A549 (cell line): ENCODE results near the gene ATP5PD. TPM values are rescaled to one million over a fixed set of nuclear protein-coding genes. Genes with fewer than 3 reads are reported as not detected.

Source experiments
- ATAC-seq, 2 experiments: fragments of 200-7000 bp in 1 of 2; fragments of >200 bp in 1 of 2; cut with Nextera tagmentation in 1 of 2; cut with Tn5 transposase in 1 of 2; 3 replicates each; pipeline versions ENCODE4 v1.8.0 to v1.9.1; 2018 to 2020; ENCODE audit warnings: mild to moderate bottlenecking in 1 of 2, moderate library complexity in 1 of 2
- CTCF ChIA-PET: fragments of 300-600 bp; sonication (Branson Sonifier 250); formaldehyde crosslinking; extraction: SDS; loops from one replicate; lab custom pipeline; 2021; ENCODE audit warnings: antibody characterized with exemption, inconsistent platforms; lab: Yijun Ruan, JAX
- POLR2A ChIA-PET: fragments of 350-600 bp; formaldehyde crosslinking; extraction: SDS; loops from one replicate; lab custom pipeline; 2021; ENCODE audit warnings: antibody characterized with exemption, inconsistent platforms; lab: Yijun Ruan, JAX
- DNase-seq, 2 experiments: peaks; one replicate each; pipeline versions ENCODE4 v3.0.0 to v3.0.0-alpha.2; 2011 to 2016; ENCODE audit warnings: low read depth in 1 of 2, low spot score in 1 of 2
- FAIRE-seq: peaks from 2 replicates; lab custom pipeline; 2011; peaks lifted over from hg19 to GRCh38; lab: Jason Lieb, UNC
- H3K27ac ChIP-seq, 2 experiments: fragments of >200 bp; sonication (Bioruptor Twin); formaldehyde crosslinking; 3 replicates each; pipeline ENCODE4 v1.5.1; 2016 to 2017
- H3K4me1 ChIP-seq: fragments of >200 bp; sonication (Bioruptor Twin); formaldehyde crosslinking; 3 replicates; pipeline ENCODE4 v1.6.1; 2016
- H3K4me2 ChIP-seq: fragments of >200 bp; sonication (Bioruptor Twin); formaldehyde crosslinking; 3 replicates; pipeline ENCODE4 v1.6.1; 2016
- H3K4me3 ChIP-seq: fragments of >200 bp; sonication (Bioruptor Twin); formaldehyde crosslinking; 3 replicates; pipeline ENCODE4 v1.5.1; 2016
- H3K9me3 ChIP-seq: fragments of >200 bp; sonication (Bioruptor Twin); formaldehyde crosslinking; 3 replicates; pipeline ENCODE4 v1.6.1; 2016
- BHLHE40 ChIP-seq: IDR thresholded peaks from 2 replicates; pipeline ENCODE4 v1.6.1; 2012; ENCODE audit warnings: low read depth, low read length, inconsistent platforms
- CEBPB ChIP-seq, 2 experiments: fragments of >200 bp in 1 of 2; sonication (Bioruptor Twin) in 1 of 2; formaldehyde crosslinking in 1 of 2; IDR thresholded peaks; 2 replicates each; pipeline ENCODE4 v1.6.1; 2012 to 2016
- CTCF ChIP-seq: fragments of >200 bp; sonication (Bioruptor Twin); formaldehyde crosslinking; IDR thresholded peaks from 3 replicates; pipeline ENCODE4 v1.5.1; 2016
- EP300 ChIP-seq, 2 experiments: fragments of >200 bp; sonication (Bioruptor Twin); formaldehyde crosslinking; IDR thresholded peaks; 2 replicates in 1 of 2; 3 replicates in 1 of 2; pipeline ENCODE4 v1.6.1; 2016 to 2017
- FOSB ChIP-seq: fragments of 250-450 bp; sonication (Bioruptor Pico); IDR thresholded peaks from 2 replicates; pipeline ENCODE4 v1.5.0; 2020; ENCODE audit warnings: mild to moderate bottlenecking, moderate library complexity
- HDAC2 ChIP-seq: fragments of 200-600 bp; sonication (generic); IDR thresholded peaks from 2 replicates; pipeline ENCODE4 v1.6.1; 2016
- HES2 ChIP-seq: fragments of >200 bp; sonication (Bioruptor Twin); formaldehyde crosslinking; IDR thresholded peaks from 2 replicates; pipeline ENCODE4 v1.6.1; 2016
- HEYL ChIP-seq: fragments of 250-450 bp; sonication (Bioruptor Pico); IDR thresholded peaks from 2 replicates; pipeline ENCODE4 v1.8.0; 2021; ENCODE audit warnings: mild to moderate bottlenecking, moderate library complexity
- HOXA7 ChIP-seq: fragments of 250-450 bp; sonication (Bioruptor Pico); IDR thresholded peaks from 2 replicates; pipeline ENCODE4 v1.5.0; 2020; ENCODE audit warnings: mild to moderate bottlenecking, moderate library complexity
- HOXB13 ChIP-seq: fragments of 250-450 bp; sonication (Bioruptor Pico); IDR thresholded peaks from 2 replicates; pipeline ENCODE4 v1.5.0; 2020; ENCODE audit warnings: low read depth, mild to moderate bottlenecking, moderate library complexity
- KDM5A ChIP-seq: fragments of 200-600 bp; sonication (generic); IDR thresholded peaks from 2 replicates; pipeline ENCODE4 v1.6.1; 2016; ENCODE audit warnings: antibody characterized with exemption, mild to moderate bottlenecking
- MAFK ChIP-seq: fragments of 450-650 bp; IDR thresholded peaks from 2 replicates; pipeline ENCODE4 v1.6.1; 2014; ENCODE audit not compliant: partially characterized antibody
- MAX ChIP-seq: IDR thresholded peaks from 2 replicates; pipeline ENCODE4 v1.6.1; 2012
- MAZ ChIP-seq: fragments of 150-350 bp; IDR thresholded peaks from 2 replicates; pipeline ENCODE4 v1.6.1; 2014; ENCODE audit warnings: antibody characterized with exemption, low read depth, low read length, borderline replicate concordance
- NFE2L2 ChIP-seq: fragments of 150-350 bp; conservative IDR thresholded peaks from 2 replicates; pipeline ENCODE4 v1.6.1; 2014; ENCODE audit warnings: low read length
- POLR2A ChIP-seq: IDR thresholded peaks from 2 replicates; pipeline ENCODE4 v1.6.1; 2012; ENCODE audit warnings: mild to moderate bottlenecking, low read length
- RCOR1 ChIP-seq: fragments of 150-350 bp; IDR thresholded peaks from 2 replicates; pipeline ENCODE4 v1.6.1; 2014; ENCODE audit warnings: antibody characterized with exemption, low read length, low read depth
- REST ChIP-seq: fragments of 200-600 bp; sonication (generic); IDR thresholded peaks from 2 replicates; pipeline ENCODE4 v1.6.1; 2016; ENCODE audit warnings: antibody characterized with exemption, mild to moderate bottlenecking, moderate library complexity
- RNF2 ChIP-seq: fragments of 200-600 bp; sonication (generic); IDR thresholded peaks from 2 replicates; pipeline ENCODE4 v1.6.1; 2016; ENCODE audit warnings: low read depth, mild to moderate bottlenecking, antibody characterized with exemption, moderate library complexity, borderline replicate concordance
- SMC3 ChIP-seq: fragments of >200 bp; sonication (Bioruptor Twin); formaldehyde crosslinking; IDR thresholded peaks from 3 replicates; pipeline ENCODE4 v1.6.1; 2018; ENCODE audit warnings: inconsistent platforms
- SREBF2 ChIP-seq: fragments of 450-650 bp; IDR thresholded peaks from 2 replicates; pipeline ENCODE4 v1.6.1; 2014; ENCODE audit warnings: mild to moderate bottlenecking, moderate library complexity
- ZC3H11A ChIP-seq: fragments of 450-650 bp; IDR thresholded peaks from 2 replicates; pipeline ENCODE4 v1.6.1; 2014; ENCODE audit warnings: antibody characterized with exemption, mild to moderate bottlenecking
- ZNF302 ChIP-seq: fragments of 250-450 bp; sonication (Bioruptor Pico); IDR thresholded peaks from 2 replicates; pipeline ENCODE4 v1.9.0; 2021; ENCODE audit warnings: inconsistent platforms, mild to moderate bottlenecking, moderate library complexity
- WGBS: methylation state at CpG from one replicate; pipeline ENCODE4 v1.1.6; 2017; ENCODE audit errors: missing lambda C conversion rate; 5-methylcytosine and 5-hydroxymethylcytosine counted together
- polyA plus RNA-seq, 4 experiments: library from polyadenylated mRNA; depleted of rRNA in 3 of 4; stranded (reverse); fragments of >200 nt; fragmentation: RNase III in 1 of 4; extraction: RNeasy Plus Mini Kit Qiagen cat#74134 plus additional on column Dnase treatment in 1 of 4; gene quantifications; 2 replicates in 3 of 4; 3 replicates in 1 of 4; pipeline ENCODE4 v1.2.3, GENCODE V29; 2011 to 2017

Gene ATP5PD
- polyA plus RNA-seq, 2 of the 4 experiments (the other 2 are of a cell fraction) = 333 to 463 TPM

GRCh38 chr17:75068750-75069149 lies 22.0 kb upstream of the ATP5PD start:
- WGBS = 75% methylated on average over 8 of the region's 8 CpGs
- peaks cover 3% of the 10 kb centered on the region; the same call in 1 of the 3 replicates for H3K4me1 ChIP-seq
- no peak overlapping the region for H3K4me2 ChIP-seq
- DNase-seq (no peak), FAIRE-seq (no peak), ATAC-seq (no peak)
- ChIA-PET POLR2A (interaction anchor here (1.4 to 1.6 kb wide), 2 partner anchors 9 to 45 kb away, joined by 7 read pairs; no protein-coding TSS in a partner anchor), CTCF (interaction anchor here (1.1 to 81.8 kb wide), 15 partner anchors 9 to 166 kb away, joined by 3 to 3429 read pairs (median 13); partner anchors contain the start of genes ARMC7, NT5C and SLC16A5)
- no peak overlapping the region for H3K4me3 ChIP-seq
- no peaks in the 10 kb centered on the region for H3K9me3 ChIP-seq
- H3K27ac ChIP-seq = no peak overlapping the region
- no peak for TF ChIP-seq REST
- no peak for TF ChIP-seq KDM5A
- TF ChIP-seq NFE2L2 = 0 out of 2 replicates have a peak, but pooled peaks have one; percentile 14
- no peak for TF ChIP-seq MAZ
- no peak for TF ChIP-seq HEYL (CRISPR knock-in tag)
- TF ChIP-seq HDAC2 = no peak
- TF ChIP-seq RCOR1 = no peak
- TF ChIP-seq FOSB (CRISPR knock-in tag) = no peak

GRCh38 chr17:75067856-75068255 lies 21.1 kb upstream of the ATP5PD start:
- 87% methylated on average over 4 of the region's 4 CpGs for WGBS
- no peak for FAIRE-seq
- no peak for DNase-seq
- Histone ChIP-seq H3K27ac (0 out of 6 replicates have a peak overlapping the region, but pooled peaks of 1 of the 2 experiments have one; percentile 8), H3K4me2 (no peak overlapping the region), H3K9me3 (no peaks in the 10 kb centered on the region), H3K4me3 (no peak overlapping the region), H3K4me1 (0 out of 3 replicates have a peak, but pooled peaks cover 3% of the 10 kb centered on the region)
- no peak for TF ChIP-seq MAX
- no peak for TF ChIP-seq POLR2A
- no peak for TF ChIP-seq HES2
- TF ChIP-seq BHLHE40 = no peak
- TF ChIP-seq HOXA7 = no peak
- TF ChIP-seq CTCF = no peak
- TF ChIP-seq RCOR1 = no peak
- no peak for TF ChIP-seq EP300 (IDR thresholded peaks at IDR 0.05)
- no peak for TF ChIP-seq ZNF302 (CRISPR knock-in tag)
- no peak for TF ChIP-seq MAFK
- TF ChIP-seq ZC3H11A = no peak
- TF ChIP-seq CEBPB (IDR thresholded peaks at IDR 0.05) = no peak
- no peak for TF ChIP-seq REST
- no peak for TF ChIP-seq RNF2
- TF ChIP-seq SREBF2 = no peak
- TF ChIP-seq NFE2L2 = no peak
- no peak for TF ChIP-seq HOXB13
- no peak for TF ChIP-seq SMC3
- ChIA-PET CTCF (interaction anchor here (0.6 to 81.8 kb wide), 9 partner anchors 9 to 149 kb away, joined by 3 to 3429 read pairs (median 9); partner anchors contain the start of genes ARMC7, NT5C and SLC16A5), POLR2A (no interaction called here)
- ATAC-seq = 0 out of 6 replicates have a peak, but pooled peaks of 1 of the 2 experiments have one; percentile 11
